ENCODE results near the gene PRSS38. TPM values are rescaled to one million over a fixed set of nuclear protein-coding genes. Genes with fewer than 3 reads are reported as not detected.

Gene PRSS38
- total and polyA plus RNA-seq, 2 donors (not counting 3 experiments of a cell fraction or from before 2014, with no cell fraction given), result not detected

GRCh38 chr1:227816750-227817446 lies 1.4 kb downstream of the PRSS38 start:
- BruUV-seq (replicated peaks), result no TSS peak
- dilution Hi-C loops (cut with MboI; ENCODE audit: extremely low pct_ligation_motif_present, low sequenced_read_pairs), result no loop called here

More at GRCh38 chr1:227816750-227817446, 1.4 kb downstream of the PRSS38 start:
- Histone ChIP-seq H3K4me2 (ENCODE audit: insufficient read depth, low read length) (no peak overlapping the region), H3K36me3 (ENCODE audit: control insufficient read depth in 2 of 2, extremely low read depth in 1 of 2, insufficient read depth in 2 of 2, low read length in 2 of 2) (no peaks in the 10 kb centered on the region), H3K4me1 (ENCODE audit: control insufficient read depth, extremely low read depth, insufficient read depth, low read length) (no peaks in the 10 kb centered on the region), H3K27me3 (ENCODE audit: control insufficient read depth in 2 of 2, insufficient read depth in 2 of 2, low read length in 2 of 2) (no peaks in the 10 kb centered on the region), H3K9me3 (replicated peaks; ENCODE audit: control insufficient read depth, insufficient read depth, low read length) (no peaks in the 10 kb centered on the region), H2AFZ (ENCODE audit: low read depth, low read length) (no peak overlapping the region), H3K27ac (ENCODE audit: insufficient read depth, low read depth, low read length) (no peak overlapping the region), H3K9me1 (replicated peaks; ENCODE audit: control insufficient read depth, extremely low read depth, insufficient read depth, low read length) (no peaks in the 10 kb centered on the region), H4K20me1 (replicated peaks; ENCODE audit: control insufficient read depth, extremely low read depth, insufficient read depth, low read length) (no peaks in the 10 kb centered on the region), H3K9ac (replicated peaks; ENCODE audit: extremely low read depth, insufficient read depth, low read length) (no peak overlapping the region), H3K79me2 (ENCODE audit: control insufficient read depth, insufficient read depth, low read length) (no peaks in the 10 kb centered on the region), H3K4me3 (replicated peaks in 1 of 3; ENCODE audit: insufficient read depth in 1 of 3, low read depth in 1 of 3, low read length in 3 of 3) (no peak overlapping the region)
- CTCF ChIA-PET, result no interaction called here
- POLR2A ChIA-PET, result no interaction called here
- no peak for DNase-seq (ENCODE audit: low read depth, low spot score)
- TF ChIP-seq EZH2 (IDR thresholded peaks at IDR 0.05; ENCODE audit: borderline replicate concordance, low read depth, low read length, severe bottlenecking) (no peak), MYC (IDR thresholded peaks at IDR 0.05; ENCODE audit: low read depth, low read length) (no peak), POLR2AphosphoS5 (IDR thresholded peaks at IDR 0.05; ENCODE audit: insufficient read depth, low read depth, low read length) (no peak), FOS (IDR thresholded peaks at IDR 0.05; ENCODE audit: borderline replicate concordance, insufficient read depth, low read length) (no peak), GATA2 (IDR thresholded peaks at IDR 0.05; ENCODE audit: insufficient read depth, insufficient read length, low read depth, low read length) (no peak), MAX (IDR thresholded peaks at IDR 0.05; ENCODE audit: insufficient read depth, insufficient read length) (no peak), POLR2A (IDR thresholded peaks at IDR 0.05; ENCODE audit: low read depth, low read length) (no peak), CTCF (IDR thresholded peaks at IDR 0.05; ENCODE audit: extremely low read depth in 1 of 2, insufficient read depth in 1 of 2, low read depth in 1 of 2, low read length in 2 of 2) (no peak), JUN (IDR thresholded peaks at IDR 0.05; ENCODE audit: borderline replicate concordance, insufficient read depth, insufficient read length, low read depth) (no peak)
- FAIRE-seq, result no peak
- intact Hi-C loops (cut with micrococcal nuclease), result no loop called here
